Iris pigment epithelial cell (primary cell): ENCODE results near the gene TNFRSF17.
"Not testable (repeated sequence)": the region's sequence is repeated elsewhere in the genome, so short reads cannot be mapped to it uniquely, and the experiment has no call there.

Source experiments
- DNase-seq: peaks from one replicate; pipeline ENCODE4 v3.0.0-alpha.2; 2011; ENCODE audit warnings: low read depth

Gene TNFRSF17

GRCh38 chr16:11970292-11970691 lies 5.3 kb downstream of the TNFRSF17 start:
- DNase-seq: not testable (repeated sequence)

DNA sequence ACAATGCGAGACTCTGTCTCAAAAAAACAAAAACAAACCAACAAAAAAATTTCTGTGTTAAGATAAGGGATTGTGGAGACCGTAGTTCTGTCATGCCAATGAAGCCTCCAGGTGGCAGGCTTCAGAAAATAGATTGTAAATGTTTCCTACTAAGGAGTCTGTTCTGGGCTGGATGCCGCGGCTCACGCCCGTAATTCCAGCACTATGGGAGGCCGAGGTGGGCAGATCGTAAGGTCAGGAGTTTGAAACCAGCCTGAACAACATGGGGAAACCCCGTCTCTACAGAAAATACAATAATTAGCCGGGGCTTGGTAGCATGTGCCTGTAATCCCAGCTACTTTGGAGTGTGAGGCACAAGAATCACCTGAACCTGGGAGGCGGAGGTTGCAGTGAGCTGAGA lies 7.1 kb downstream of the TNFRSF17 start:
- no peak for DNase-seq

DNA sequence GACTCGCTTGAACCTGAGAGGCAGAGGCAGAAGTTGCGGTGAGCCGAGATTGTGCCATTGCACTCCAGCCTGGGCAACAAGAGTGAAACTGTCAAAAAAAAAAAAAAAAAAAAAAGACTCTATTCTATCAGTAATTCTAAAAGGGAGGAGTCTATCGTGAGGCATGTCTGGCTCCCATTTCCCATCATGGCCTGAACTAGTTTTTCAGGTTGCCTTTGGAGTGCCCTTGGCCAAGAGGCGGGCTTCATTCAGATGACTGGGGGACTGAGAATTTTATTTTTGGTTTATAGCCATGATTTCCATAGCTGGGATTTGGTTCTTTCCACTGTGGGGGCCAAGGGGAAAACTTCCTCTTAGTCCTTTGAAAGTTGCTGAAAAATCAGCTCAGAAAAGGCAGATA lies 8.1 kb downstream of the TNFRSF17 start:
- DNase-seq: no peak

- DNase-seq: no peak
Measured at GRCh38 chr16:11976850-11977375, 11.9 kb downstream of the TNFRSF17 start.

GRCh38 chr16:11977376-11978041 lies 12.5 kb downstream of the TNFRSF17 start:
- DNase-seq: peak; percentile 79

DNA sequence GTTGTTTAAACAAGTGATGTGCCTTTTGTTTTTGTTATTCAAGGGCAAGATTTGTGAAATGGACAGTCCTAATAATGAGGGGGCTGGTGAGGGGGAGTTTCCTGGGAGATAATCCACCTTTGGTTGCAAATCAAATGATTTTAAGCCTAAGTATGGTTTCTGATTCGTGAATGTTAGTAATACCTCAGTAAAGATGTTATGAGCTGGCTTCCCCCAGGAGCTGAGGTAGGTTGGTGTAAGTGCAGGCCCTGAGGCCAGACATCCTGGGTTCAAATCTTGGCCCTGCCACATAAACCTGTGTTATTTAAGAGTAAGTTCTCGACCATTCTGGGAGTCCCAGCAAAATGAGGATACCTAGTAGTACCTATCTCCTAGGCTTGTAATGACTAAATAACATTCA lies 13.1 kb downstream of the TNFRSF17 start:
- DNase-seq: no peak

DNA sequence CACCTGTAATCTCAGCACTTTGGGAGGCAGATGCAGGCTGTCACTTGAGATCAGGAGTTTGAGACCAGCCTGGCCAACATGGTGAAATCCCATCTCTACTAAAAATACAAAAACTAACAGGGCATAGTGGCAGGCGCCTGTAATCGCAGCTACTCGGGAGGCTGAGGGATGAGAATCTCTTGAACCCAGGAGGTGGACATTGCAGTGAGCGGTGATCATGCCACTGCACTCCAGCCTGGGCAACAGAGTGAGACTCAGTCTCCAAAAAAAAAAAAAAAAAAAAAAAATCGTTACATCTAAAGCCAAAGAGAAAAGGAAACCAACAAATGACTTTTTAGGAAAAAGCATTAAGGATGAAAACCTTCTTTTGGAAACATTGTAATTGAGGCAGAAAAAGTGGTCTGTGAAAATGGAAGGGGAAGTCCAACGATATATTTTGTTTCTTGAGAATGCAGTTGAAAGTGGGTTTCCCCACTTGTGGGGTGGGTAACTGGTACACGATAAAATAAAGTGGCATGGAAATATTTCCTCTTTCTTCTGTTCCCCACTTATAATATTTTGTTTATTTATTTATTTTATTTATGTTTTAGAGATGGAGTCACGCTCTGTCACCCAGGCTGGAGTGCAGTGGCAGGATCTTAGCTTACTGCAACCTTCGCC lies 14.1 kb downstream of the TNFRSF17 start:
- DNase-seq: no peak

GRCh38 chr16:11980136-11980844 lies 15.3 kb downstream of the TNFRSF17 start:
- DNase-seq: no peak

DNA sequence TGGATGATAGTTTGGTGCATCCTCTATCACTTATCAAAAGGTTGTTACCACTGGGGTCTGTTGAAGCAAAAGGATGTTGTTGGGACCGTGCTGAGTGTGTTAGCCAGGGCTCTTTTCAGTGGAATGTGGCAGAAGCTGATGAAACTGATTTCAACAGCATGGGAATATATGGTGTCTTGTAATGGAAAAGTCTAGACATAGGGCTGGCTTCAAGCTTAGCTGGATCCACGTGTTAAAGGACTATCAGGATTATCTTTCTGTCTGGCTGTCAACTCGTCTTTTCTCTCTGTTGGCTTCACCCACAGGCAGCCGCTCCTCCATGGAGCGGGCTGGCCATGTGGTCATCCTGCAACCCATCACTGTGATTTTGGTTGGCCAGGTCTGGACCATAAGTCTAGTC lies 20.2 kb downstream of the TNFRSF17 start:
- peak; percentile 14 for DNase-seq

DNA sequence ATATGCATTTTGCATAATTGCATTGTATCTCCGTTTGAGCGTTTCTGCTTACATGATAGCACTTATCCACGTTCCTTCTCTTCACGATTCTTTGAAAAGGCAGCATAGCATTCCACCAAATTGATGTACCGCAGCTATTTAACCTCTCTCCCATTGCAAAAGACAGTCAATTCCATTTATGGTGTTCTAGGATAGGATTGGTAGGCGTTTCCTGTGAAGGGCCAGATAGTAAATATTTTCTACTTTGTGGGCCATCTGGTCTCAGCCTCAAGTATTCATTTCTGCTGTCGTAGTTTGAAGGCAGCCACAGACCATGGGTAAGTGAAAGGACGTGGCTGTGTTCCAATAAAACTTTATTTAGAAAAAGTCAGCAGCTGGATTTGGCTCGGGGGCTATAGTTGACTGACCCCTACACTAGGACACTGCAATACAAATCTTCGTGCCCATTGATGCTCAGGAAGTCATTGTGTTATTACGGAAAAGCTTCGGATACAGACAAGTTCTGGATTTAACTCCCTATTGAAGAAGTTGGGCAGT lies 21.6 kb downstream of the TNFRSF17 start:
- peak; percentile 75 for DNase-seq

- no peak for DNase-seq
Measured at GRCh38 chr16:11988258-11988978, 23.4 kb downstream of the TNFRSF17 start.

DNA sequence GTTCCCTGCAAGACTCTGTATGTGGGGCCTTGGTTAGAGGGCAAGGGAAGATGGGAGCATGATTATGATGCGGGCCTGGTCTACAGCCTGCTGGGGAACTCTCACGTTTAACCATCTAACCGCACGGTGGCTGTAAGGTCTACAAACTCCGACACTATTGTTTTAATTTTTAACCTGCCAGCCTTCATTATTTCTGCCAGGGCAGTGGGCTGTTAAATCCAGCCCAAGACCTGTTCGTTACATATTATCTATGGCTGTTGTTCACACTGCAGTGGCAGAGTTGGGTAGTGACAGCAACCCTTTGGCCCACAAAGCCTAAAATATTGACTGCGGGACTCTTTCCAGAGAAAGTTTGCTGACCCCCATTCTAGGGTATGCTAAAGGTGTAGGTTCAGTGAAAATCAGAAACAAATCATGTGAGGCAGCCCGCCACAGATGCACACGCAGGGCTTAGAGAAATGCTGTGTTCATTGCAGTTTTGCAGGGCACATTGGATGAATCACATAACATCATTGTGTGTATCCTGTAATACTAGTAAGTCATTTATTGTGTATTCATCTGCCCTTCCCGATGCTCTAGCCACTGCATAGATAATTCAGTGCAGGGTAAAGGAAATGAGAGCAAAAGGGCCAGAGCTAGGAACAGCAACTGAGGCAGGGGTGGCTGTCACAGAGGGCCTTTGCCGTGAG lies 25.8 kb downstream of the TNFRSF17 start:
- DNase-seq: no peak

DNA sequence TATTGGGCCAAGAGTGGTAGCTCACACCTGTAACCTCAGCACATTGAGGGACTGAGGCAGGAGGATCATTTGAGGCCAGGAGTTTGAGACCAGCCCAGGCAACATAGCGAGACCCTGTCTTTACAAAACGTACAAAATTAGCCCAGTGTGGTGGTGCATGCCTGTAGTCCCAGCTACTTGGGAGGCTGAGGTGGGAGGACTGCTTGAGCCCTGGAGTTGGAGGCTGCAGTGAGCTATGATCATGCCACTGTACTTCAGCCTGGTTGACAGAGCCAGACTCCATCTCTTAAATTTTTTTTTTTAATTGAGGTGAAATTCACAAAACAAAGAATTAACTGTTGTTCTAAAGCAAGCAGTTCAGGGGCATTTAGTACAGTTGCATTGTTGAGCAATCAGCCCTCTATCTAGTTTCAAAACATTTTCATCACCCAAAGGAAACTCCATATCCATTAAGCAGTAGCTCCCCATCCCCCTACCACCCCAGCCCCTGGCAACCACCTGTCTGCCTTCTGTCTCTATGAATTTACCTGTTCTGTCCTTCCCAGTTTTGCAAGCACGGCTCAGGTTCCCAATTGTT lies 27.1 kb downstream of the TNFRSF17 start:
- peak; percentile 23 for DNase-seq

DNA sequence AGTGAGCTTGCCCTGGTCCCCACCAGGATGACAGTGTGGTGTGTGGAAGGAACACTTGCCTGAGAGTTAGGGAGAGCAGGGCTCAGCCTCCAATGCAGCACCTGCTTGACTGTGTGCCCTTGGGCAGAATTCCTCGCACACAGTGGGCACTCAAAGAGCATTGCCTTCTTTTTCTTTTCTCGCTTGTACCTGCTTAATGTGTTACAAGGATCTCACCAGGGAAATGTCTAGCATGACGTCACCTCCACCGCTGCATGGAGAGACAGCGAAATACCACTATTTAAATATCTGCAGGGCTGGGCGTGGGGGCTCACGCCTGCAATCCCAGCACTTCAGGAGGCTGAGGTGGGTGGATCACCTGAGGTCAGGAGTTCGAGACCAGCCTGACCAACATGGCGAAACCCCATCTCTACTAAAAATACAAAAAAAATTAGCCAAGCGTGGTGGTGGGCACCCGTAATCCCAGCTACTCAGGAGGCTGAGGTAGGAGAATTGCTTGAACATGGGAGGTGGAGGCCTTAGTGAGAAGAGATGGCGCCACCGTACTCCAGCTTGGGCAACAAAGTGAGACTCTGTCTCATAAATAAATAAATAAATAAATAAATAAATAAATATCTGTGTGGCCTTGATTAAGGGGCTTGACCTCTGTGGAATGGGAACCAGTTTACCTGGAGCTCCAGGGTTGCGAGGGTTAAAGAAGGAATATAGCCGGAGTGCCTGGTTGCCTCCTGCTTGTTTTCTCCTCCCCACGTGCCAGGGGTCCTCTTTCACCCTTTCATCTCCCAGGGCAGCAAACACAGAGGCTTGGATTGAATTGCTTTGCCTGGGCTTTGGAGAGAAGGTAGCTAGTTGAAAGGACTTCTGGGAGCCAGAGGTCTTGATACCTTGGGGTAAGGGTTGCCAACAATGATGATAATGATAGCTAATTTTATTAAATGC lies 27.8 kb downstream of the TNFRSF17 start:
- DNase-seq: no peak

DNA sequence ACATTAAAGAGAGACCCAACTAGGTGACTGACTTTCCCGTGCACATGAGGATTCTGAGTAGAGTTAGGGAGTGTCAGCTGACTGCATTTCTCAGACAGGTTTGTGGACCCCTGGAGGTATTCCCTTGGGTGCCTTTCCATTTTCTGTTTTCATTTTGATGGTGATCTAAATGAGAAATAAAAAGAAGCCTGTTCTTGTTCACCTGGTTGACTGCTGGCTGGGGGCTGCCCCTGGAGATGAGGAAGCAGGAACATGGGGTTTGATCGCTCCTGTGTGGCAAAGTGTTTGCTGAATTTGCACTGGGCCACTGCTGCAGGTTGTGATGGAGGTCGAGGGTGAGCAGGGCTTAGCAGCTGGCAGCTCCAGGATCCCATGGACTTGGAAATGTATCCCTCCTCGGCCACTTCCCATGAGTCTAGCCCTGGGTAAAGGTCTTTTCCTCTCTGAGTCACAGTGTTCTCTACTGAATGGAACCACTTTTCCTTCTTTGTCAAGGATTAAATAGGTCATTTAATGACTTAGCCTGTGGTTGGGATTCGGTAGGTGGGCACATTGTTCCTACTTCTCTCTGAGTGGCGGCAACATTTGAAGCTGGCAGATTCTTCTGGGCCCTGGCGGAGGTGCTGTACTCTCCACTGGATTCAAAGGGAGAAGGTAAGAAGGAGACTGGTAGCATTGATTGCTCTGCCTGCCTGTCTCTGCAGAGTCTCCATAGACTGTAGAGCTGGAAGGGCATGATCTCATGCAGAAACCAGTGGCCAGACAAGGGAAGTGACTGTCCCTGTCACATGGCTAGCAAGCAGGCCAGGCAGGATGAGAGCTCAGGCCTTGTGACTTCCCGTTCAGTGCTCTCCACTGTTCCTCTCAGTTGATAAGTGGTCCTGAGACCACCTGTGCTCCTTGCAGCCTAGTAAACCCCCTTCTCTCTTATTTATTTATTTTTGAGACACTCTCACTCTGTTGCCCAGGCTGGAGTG lies 29.4 kb downstream of the TNFRSF17 start:
- peak; percentile 18 for DNase-seq

DNA sequence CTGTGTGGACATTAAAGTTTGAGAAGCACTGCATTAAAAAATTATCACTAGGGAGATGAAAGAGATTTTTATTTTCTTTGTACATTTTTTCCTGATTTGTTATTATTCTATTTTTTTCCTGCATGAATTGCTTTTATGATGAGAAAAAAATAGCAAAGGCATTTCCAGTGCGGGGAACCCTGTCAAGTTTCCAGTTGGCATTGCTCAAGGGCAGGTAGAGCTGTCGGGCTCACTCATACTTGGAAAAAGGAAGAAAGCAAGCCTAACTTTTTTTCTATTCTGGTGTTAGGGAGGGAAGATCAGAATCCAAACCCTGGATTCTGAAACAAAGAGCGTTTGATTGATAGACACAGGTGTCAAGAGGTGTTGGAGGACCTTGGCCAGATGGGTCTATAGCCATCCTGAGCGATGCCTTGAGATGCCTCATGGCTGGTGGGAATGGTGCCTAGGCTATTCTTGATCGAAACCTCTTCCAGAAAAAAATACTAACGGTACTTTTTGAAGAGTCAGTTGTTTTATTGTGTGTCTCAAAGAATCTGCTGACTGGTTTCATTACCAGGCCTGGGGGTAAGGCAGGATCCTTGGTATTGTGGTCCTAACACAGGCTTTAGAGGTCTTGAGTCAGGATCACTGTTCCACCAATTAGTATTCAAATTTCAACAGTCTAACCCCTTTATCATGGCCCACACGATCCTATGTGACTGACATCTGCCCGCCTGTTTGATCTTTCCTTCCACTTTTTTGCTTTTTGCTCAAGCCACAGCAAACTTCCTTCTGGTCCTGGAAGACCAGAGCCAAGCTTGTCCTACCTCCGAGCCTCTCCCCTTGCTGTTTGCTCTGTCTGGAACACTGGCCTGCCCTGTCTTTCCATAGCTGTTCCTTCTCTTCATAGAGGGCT lies 31.7 kb downstream of the TNFRSF17 start:
- DNase-seq: no peak

GRCh38 chr16:12000032-12000431 lies 35.0 kb downstream of the TNFRSF17 start:
- no peak for DNase-seq
